GM21390 (cell line): Measurements from ENCODE around the gene USP2.

ENCODE experiments used
- ATAC-seq: cut with Tn5 transposase; IDR thresholded peaks from one replicate; pipeline ENCODE4 v1.9.1; 2021; ENCODE audit not compliant: unreplicated experiment

Gene USP2

GRCh38 chr11:119309953-119310681, 71.4 kb downstream of the USP2 start:
- ATAC-seq = no peak

- no peak for ATAC-seq
These were observed 72.1 kb downstream of the USP2 start for GRCh38 chr11:119309411-119309810.

DNA sequence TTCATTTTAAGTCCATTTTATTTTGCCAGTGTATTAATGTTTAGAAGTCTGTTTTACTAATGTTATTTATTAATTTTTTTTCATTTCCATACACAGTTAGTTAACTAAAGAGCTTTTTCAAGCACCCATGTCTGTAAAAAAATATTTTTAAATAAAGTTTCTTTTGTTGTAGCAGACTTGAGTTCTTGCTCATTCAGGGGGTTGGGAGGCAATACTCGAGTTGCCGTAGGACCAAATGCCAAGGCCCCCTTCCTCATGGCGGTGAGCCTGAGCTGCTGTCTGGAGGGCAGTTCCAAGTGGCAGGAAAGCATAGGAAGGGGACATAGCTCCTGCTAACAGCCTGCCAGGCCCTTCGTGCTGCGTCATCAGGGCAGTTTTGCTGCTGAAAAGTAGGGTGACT, 73.5 kb downstream of the USP2 start:
- ATAC-seq = no peak

DNA sequence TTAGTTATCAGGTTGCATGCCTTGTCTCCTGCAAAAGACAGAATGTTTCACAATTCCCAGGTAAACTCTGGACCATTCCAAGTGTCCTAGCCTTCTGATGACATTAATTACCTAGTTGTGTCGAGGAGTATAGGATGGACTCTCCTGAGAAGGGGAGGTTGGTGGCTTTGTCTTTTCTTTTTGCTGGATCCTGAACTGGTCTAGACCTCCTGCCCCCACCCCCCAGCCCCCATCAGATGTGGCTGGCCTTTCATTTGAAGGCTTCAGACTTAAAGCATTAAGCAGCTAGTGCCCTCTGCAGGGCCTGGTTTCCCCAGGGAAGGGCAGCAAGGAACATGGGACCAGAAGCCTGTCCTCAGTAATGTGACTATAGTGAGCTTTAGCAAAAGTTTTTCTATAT, 74.3 kb downstream of the USP2 start:
- ATAC-seq = no peak

GRCh38 chr11:119306373-119306890, 75.1 kb downstream of the USP2 start:
- no peak for ATAC-seq

DNA sequence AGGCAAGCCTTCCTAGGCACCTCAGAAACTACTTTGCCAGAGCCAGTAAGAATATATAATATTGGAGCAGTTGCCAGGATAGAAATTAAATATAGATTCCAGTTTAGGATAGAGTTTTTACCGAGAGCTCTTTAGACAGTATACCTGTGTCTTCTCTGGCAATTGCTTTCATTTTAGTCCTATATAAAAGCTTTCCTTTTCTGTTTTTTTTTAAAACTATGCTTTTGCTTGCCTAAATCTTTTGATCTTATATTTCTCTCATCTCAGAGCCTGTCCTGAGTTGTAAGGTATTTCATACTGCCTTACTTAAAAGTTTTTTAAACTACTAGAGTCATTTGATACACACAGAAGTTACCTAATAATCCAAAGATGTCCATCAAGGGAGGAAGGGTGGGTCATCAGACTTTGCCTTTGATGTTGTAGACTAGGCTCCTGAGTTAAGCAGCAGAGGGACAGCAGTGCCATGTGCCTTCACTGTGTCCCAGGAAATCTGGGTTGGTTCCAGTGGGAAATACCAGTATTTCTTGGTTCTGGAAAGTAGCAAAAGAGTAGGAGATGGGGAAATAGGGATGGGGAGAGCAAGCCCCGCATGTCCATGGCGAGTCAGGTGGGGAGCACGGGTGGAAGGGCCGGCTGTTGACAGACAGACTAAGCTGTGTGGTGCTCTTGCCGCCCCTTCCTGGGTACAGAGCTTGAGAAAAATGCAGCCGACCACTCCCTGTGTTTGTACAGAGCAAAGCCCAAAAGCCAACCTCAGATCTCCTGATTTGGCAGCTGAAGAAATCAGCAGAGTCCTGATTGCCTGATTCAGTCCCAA, 75.7 kb downstream of the USP2 start:
- ATAC-seq = no peak
